ENCODE data around the gene CAMTA1.

- no peak for TF ChIP-seq ZC3H10 (CRISPR knock-in tag; IDR thresholded peaks at IDR 0.05)
- TF ChIP-seq TCF4 (CRISPR knock-in tag; IDR thresholded peaks at IDR 0.05; ENCODE audit: borderline replicate concordance), result no peak
- TF ChIP-seq CSRNP3 (CRISPR knock-in tag; IDR thresholded peaks at IDR 0.05), result no peak
- no peak for TF ChIP-seq RARB (CRISPR knock-in tag; IDR thresholded peaks at IDR 0.05)
- no peak for TF ChIP-seq ZFP3 (CRISPR knock-in tag; IDR thresholded peaks at IDR 0.05)
- TF ChIP-seq BACH2 (CRISPR knock-in tag; IDR thresholded peaks at IDR 0.05; ENCODE audit: borderline replicate concordance), result no peak
- TF ChIP-seq, protein P1, sequence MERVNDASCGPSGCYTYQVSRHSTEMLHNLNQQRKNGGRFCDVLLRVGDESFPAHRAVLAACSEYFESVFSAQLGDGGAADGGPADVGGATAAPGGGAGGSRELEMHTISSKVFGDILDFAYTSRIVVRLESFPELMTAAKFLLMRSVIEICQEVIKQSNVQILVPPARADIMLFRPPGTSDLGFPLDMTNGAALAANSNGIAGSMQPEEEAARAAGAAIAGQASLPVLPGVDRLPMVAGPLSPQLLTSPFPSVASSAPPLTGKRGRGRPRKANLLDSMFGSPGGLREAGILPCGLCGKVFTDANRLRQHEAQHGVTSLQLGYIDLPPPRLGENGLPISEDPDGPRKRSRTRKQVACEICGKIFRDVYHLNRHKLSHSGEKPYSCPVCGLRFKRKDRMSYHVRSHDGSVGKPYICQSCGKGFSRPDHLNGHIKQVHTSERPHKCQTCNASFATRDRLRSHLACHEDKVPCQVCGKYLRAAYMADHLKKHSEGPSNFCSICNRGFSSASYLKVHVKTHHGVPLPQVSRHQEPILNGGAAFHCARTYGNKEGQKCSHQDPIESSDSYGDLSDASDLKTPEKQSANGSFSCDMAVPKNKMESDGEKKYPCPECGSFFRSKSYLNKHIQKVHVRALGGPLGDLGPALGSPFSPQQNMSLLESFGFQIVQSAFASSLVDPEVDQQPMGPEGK (CRISPR knock-in tag; IDR thresholded peaks at IDR 0.05; ENCODE audit: borderline replicate concordance), result no peak
- TF ChIP-seq, protein P2, sequence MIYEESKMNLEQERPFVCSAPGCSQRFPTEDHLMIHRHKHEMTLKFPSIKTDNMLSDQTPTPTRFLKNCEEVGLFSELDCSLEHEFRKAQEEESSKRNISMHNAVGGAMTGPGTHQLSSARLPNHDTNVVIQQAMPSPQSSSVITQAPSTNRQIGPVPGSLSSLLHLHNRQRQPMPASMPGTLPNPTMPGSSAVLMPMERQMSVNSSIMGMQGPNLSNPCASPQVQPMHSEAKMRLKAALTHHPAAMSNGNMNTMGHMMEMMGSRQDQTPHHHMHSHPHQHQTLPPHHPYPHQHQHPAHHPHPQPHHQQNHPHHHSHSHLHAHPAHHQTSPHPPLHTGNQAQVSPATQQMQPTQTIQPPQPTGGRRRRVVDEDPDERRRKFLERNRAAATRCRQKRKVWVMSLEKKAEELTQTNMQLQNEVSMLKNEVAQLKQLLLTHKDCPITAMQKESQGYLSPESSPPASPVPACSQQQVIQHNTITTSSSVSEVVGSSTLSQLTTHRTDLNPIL (CRISPR knock-in tag; IDR thresholded peaks at IDR 0.05; ENCODE audit: low read depth), result no peak
- TF ChIP-seq ZFP30 (CRISPR knock-in tag; IDR thresholded peaks at IDR 0.05), result no peak
Observed at GRCh38 chr1:7538849-7539768, 753.9 kb downstream of the CAMTA1 start.
